Astrocyte (in vitro differentiated cells and primary cell): ENCODE measurements around the gene LZTS2. TPM values are rescaled to one million over a fixed set of nuclear protein-coding genes. Genes with fewer than 3 reads are reported as not detected.

ENCODE experiments used
- DNase-seq: peaks from one replicate; pipeline ENCODE4 v3.0.0-alpha.2; 2010; ENCODE audit warnings: low read depth
- FAIRE-seq: peaks from 2 replicates; lab custom pipeline; 2011; peaks lifted over from hg19 to GRCh38; lab: Jason Lieb, UNC
- H2AFZ ChIP-seq: 2 replicates; pipeline ENCODE4 v1.6.0; 2012; ENCODE audit warnings: low read depth, low read length, inconsistent platforms
- H3K27ac ChIP-seq: 2 replicates; pipeline ENCODE4 v1.5.1; 2011; ENCODE audit warnings: low read depth, low read length, inconsistent platforms
- H3K27me3 ChIP-seq: 2 replicates; pipeline ENCODE4 v1.6.0; 2011; ENCODE audit warnings: low read length, inconsistent platforms; ENCODE audit not compliant: insufficient read depth
- H3K36me3 ChIP-seq: 2 replicates; pipeline ENCODE4 v1.5.1; 2011; ENCODE audit warnings: low read length, inconsistent platforms; ENCODE audit not compliant: insufficient read depth
- H3K4me1 ChIP-seq: 2 replicates; pipeline ENCODE4 v1.5.1; 2011; ENCODE audit warnings: low read length, inconsistent platforms; ENCODE audit not compliant: insufficient read depth
- H3K4me2 ChIP-seq: 2 replicates; pipeline ENCODE4 v1.6.0; 2012; ENCODE audit warnings: low read length, inconsistent platforms
- H3K4me3 ChIP-seq: 2 replicates; pipeline ENCODE4 v1.5.1; 2011; ENCODE audit warnings: low read depth, mild to moderate bottlenecking, low read length, inconsistent platforms; ENCODE audit not compliant: insufficient read depth
- H3K79me2 ChIP-seq: 2 replicates; pipeline ENCODE4 v1.6.0; 2012; ENCODE audit warnings: mild to moderate bottlenecking, low read length, inconsistent platforms; ENCODE audit not compliant: insufficient read depth
- H3K9ac ChIP-seq: 2 replicates; pipeline ENCODE4 v1.6.0; 2012; ENCODE audit warnings: mild to moderate bottlenecking, low read length, inconsistent platforms
- H3K9me3 ChIP-seq: 2 replicates; pipeline ENCODE4 v1.5.1; 2012; ENCODE audit warnings: low read depth, mild to moderate bottlenecking, low read length, inconsistent platforms; ENCODE audit not compliant: insufficient read depth
- H4K20me1 ChIP-seq: 2 replicates; pipeline ENCODE4 v1.6.0; 2012; ENCODE audit warnings: low read length, inconsistent platforms; ENCODE audit not compliant: insufficient read depth
- H3K27ac Mint-ChIP-seq: one replicate; pipeline ENCODE4 v1.8.0; 2021; ENCODE audit warnings: mild to moderate bottlenecking, mixed read lengths; ENCODE audit not compliant: unreplicated experiment
- H3K27me3 Mint-ChIP-seq: one replicate; pipeline ENCODE4 v1.8.0; 2021; ENCODE audit warnings: low read depth, mixed read lengths; ENCODE audit not compliant: unreplicated experiment
- H3K36me3 Mint-ChIP-seq: one replicate; pipeline ENCODE4 v1.8.0; 2021; ENCODE audit warnings: low read depth, mixed read lengths; ENCODE audit not compliant: unreplicated experiment
- H3K4me1 Mint-ChIP-seq: one replicate; pipeline ENCODE4 v1.8.0; 2021; ENCODE audit warnings: low read depth, mixed read lengths; ENCODE audit not compliant: unreplicated experiment
- H3K4me3 Mint-ChIP-seq: one replicate; pipeline ENCODE4 v1.8.0; 2021; ENCODE audit warnings: mild to moderate bottlenecking, moderate library complexity, mixed read lengths; ENCODE audit not compliant: unreplicated experiment
- H3K9me3 Mint-ChIP-seq: one replicate; pipeline ENCODE4 v1.8.0; 2021; ENCODE audit warnings: mild to moderate bottlenecking, mixed read lengths; ENCODE audit not compliant: unreplicated experiment
- EZH2 ChIP-seq: IDR thresholded peaks from 2 replicates; pipeline ENCODE4 v1.6.1; 2012; ENCODE audit warnings: mild to moderate bottlenecking, low read length, inconsistent platforms; ENCODE audit not compliant: insufficient read depth
- total RNA-seq: library from RNA; stranded (reverse); gene quantifications from 2 replicates; pipeline ENCODE4 v1.2.1, GENCODE V29; 2021
- TF ChIP-seq, protein P1 (sequence below): IDR thresholded peaks from 2 replicates; pipeline ENCODE4 v1.5.1; 2011; ENCODE audit warnings: low read depth, mild to moderate bottlenecking, inconsistent platforms, low read length, moderate library complexity; ENCODE audit not compliant: insufficient read depth

The LZTS2 gene
- total RNA-seq, 1 donor from 2014 or later: 69.9 TPM

DNA sequence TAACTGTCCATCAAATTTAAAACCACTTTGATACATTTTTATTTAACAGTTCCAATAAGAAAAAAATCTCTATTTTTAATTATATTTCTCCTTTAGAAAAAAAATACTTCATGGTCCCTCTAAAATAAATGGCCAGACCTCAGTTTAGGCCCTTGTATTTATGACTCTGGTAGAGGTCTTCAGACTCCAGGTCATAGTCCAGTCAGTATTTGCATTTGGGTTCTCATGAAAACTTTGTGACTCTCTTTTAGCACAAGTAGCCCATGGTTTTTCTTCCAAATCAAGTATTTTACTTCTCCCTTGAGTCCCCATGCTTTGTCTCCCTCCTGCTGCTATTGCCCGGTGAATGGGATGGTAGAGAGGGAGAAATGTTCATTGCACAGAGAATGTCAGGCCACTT, 35.8 kb upstream of the LZTS2 start:
- peaks cover 2% of the 10 kb centered on the region for H3K36me3 Mint-ChIP-seq
- no peak overlapping the region for H3K27ac ChIP-seq
- H3K4me1 ChIP-seq: peaks cover 3% of the 10 kb centered on the region
- peaks cover 3% of the 10 kb centered on the region for H3K4me1 Mint-ChIP-seq
- no peak overlapping the region for H3K4me3 Mint-ChIP-seq
- no peaks in the 10 kb centered on the region for H3K79me2 ChIP-seq
- DNase-seq (no peak), FAIRE-seq (no peak)
- H4K20me1 ChIP-seq: peaks cover 4% of the 10 kb centered on the region
- no peaks in the 10 kb centered on the region for H3K27me3 ChIP-seq
- no peak overlapping the region for H3K9ac ChIP-seq
- peaks cover 40% of the 10 kb centered on the region for H3K36me3 ChIP-seq
- H3K4me2 ChIP-seq: no peak overlapping the region
- no peaks in the 10 kb centered on the region for H3K9me3 ChIP-seq
- no peak overlapping the region for H3K4me3 ChIP-seq
- no peaks in the 10 kb centered on the region for H3K27me3 Mint-ChIP-seq
- TF ChIP-seq, protein P1, sequence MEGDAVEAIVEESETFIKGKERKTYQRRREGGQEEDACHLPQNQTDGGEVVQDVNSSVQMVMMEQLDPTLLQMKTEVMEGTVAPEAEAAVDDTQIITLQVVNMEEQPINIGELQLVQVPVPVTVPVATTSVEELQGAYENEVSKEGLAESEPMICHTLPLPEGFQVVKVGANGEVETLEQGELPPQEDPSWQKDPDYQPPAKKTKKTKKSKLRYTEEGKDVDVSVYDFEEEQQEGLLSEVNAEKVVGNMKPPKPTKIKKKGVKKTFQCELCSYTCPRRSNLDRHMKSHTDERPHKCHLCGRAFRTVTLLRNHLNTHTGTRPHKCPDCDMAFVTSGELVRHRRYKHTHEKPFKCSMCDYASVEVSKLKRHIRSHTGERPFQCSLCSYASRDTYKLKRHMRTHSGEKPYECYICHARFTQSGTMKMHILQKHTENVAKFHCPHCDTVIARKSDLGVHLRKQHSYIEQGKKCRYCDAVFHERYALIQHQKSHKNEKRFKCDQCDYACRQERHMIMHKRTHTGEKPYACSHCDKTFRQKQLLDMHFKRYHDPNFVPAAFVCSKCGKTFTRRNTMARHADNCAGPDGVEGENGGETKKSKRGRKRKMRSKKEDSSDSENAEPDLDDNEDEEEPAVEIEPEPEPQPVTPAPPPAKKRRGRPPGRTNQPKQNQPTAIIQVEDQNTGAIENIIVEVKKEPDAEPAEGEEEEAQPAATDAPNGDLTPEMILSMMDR: no peak
- no peak for TF ChIP-seq EZH2
- H3K27ac Mint-ChIP-seq: no peak overlapping the region
- no peaks in the 10 kb centered on the region for H3K9me3 Mint-ChIP-seq
- no peak overlapping the region for H2AFZ ChIP-seq

DNA sequence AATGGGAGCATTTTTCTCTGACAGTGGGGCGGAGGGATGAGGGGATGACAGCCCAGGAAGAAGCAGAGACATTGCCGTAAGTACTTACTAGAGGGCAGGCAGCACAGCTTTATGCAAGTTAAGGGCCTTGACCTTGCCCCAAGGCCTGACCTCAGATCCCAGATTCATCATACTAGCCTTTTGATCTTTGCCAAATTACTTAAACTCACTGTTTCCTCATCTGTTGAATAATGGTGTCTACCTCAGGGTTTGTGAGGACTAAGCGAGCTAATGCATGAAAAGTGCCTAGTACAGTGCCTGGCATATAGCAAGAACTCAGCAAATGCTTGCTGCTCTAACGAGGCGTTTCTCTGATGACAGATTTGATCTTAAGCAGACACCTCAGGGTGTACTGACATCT, 33.8 kb upstream of the LZTS2 start:
- H3K27me3 Mint-ChIP-seq: no peaks in the 10 kb centered on the region
- H3K27me3 ChIP-seq: no peaks in the 10 kb centered on the region
- no peaks in the 10 kb centered on the region for H3K9me3 ChIP-seq
- H2AFZ ChIP-seq: no peak overlapping the region
- H3K27ac ChIP-seq: no peak overlapping the region
- no peak for DNase-seq
- H3K79me2 ChIP-seq: no peaks in the 10 kb centered on the region
- H4K20me1 ChIP-seq: peaks cover 4% of the 10 kb centered on the region
- H3K4me3 ChIP-seq: no peak overlapping the region
- peaks cover 8% of the 10 kb centered on the region for H3K4me1 ChIP-seq
- FAIRE-seq: no peak
- peak overlapping the region; percentile 42 for H3K27ac Mint-ChIP-seq
- peaks cover 7% of the 10 kb centered on the region for H3K4me1 Mint-ChIP-seq
- H3K9ac ChIP-seq: no peak overlapping the region
- no peak overlapping the region for H3K4me3 Mint-ChIP-seq
- TF ChIP-seq, protein P1: no peak
- no peak for TF ChIP-seq EZH2
- no peaks in the 10 kb centered on the region for H3K9me3 Mint-ChIP-seq
- H3K36me3 Mint-ChIP-seq: no peaks in the 10 kb centered on the region
- no peak overlapping the region for H3K4me2 ChIP-seq
- H3K36me3 ChIP-seq: peaks cover 25% of the 10 kb centered on the region

DNA sequence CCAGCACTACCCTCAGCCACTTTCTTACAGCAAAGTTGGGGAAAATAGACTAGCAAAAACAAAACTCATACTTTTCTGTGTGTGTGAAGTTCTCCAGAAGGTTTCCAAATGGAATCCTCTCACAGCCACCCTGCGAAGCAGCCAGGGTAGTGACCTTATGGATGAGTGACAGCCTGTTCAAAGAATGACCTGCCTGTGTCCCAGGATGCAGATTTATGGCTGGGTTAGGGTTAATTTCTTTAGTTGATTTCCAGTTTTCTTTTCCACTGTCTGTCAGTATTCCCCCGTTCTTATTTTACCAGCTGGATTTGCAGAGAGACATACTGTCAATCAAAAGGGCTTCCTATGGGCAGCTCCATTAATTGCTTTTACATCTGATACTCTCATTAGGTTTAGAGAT, 32.7 kb upstream of the LZTS2 start:
- peaks cover 8% of the 10 kb centered on the region for H3K4me1 ChIP-seq
- H3K4me3 ChIP-seq: no peak overlapping the region
- no peaks in the 10 kb centered on the region for H3K27me3 ChIP-seq
- Mint-ChIP-seq H3K27ac (no peak overlapping the region), H3K36me3 (no peaks in the 10 kb centered on the region), H3K27me3 (no peaks in the 10 kb centered on the region), H3K9me3 (no peaks in the 10 kb centered on the region), H3K4me3 (no peak overlapping the region), H3K4me1 (peaks cover 10% of the 10 kb centered on the region)
- no peak overlapping the region for H3K27ac ChIP-seq
- peaks cover 4% of the 10 kb centered on the region for H4K20me1 ChIP-seq
- H3K36me3 ChIP-seq: peaks cover 22% of the 10 kb centered on the region
- no peak overlapping the region for H3K9ac ChIP-seq
- H3K79me2 ChIP-seq: no peaks in the 10 kb centered on the region
- FAIRE-seq (no peak), DNase-seq (no peak)
- no peak for TF ChIP-seq EZH2
- no peak overlapping the region for H2AFZ ChIP-seq
- no peak overlapping the region for H3K4me2 ChIP-seq
- H3K9me3 ChIP-seq: no peaks in the 10 kb centered on the region
